Activated CD4-positive, CD25-positive, alpha-beta regulatory T cell treated with anti-CD3 and anti-CD28 coated beads, Interleukin-2, amount 50 U/mL, for 16 hours (primary cell): ENCODE data around the gene C2orf49.

Experiments used
- DNase-seq: peaks from one replicate; pipeline ENCODE4 v3.0.0-alpha.2; 2020; ENCODE audit warnings: low read depth, low spot score

The C2orf49 gene

DNA sequence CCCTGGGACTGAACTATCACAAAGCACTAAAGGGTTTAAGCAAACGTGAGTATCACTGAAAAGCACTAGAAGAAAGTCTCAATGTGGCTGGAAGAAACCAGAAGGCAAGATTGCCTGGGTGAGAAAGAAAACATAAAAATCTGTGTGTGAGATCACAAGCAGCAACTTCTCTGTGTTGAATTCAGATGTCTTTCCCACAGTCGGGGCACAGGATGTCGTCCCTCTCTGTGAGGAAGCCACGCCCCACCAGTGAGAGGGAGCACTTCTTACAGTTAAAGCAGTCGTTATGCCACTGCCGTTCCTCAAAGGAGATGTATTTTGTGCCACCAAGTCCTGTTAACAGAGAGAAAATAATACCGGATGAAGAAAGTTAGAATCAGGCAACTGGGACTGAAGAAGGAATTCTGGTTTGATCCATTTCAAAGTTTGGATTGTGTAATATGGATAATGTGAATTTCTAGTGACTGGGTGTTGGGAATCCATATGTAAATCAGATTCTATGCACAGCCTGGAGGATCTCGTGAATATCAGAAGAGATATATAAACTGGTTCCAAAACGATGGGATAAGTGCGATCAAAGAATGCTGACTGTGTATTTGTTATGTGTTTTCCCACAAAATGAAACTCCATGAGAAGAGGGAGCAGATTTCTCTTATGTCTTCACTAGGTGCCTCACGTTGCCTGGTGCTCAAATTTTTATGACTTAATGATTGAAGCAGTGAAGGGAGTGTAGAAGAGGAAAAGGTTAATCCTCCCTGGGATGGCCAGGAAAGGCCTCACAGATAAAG, 24.0 kb downstream of the C2orf49 start:
- no peak for DNase-seq

DNA sequence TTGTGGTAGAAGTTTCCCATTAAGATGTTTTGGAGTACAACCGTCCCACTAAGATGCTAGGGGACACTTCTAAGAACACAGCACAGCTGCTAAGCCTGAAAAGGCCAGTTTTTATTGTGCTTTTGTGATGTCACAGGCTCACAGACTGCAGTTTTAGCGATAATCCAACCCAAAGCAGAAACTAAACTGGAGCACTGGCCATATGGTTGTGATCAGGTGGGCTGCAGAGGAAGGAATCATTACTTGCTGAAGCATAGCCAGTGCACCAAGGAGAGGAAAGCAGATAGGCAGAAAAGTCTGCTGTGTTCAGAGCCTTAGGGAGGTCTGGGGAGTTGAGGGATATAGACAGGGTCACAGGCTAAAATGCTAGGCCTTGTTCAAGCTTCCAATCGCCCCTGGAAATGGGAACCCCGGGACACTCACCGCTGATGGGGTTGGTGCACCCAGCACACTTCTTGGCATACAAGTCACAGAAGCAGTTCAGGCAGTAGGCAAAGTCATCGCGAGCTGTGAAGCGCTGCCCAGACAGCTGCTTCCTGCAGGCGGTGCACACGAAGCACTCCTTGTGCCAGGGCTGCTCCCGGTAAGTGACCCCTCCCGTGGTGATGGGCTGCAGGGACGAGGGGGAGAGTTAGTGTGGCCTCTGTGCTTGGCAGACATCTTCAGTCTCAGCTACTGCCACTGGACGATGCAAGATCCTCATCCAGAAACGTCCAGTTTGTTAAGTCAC, 25.7 kb downstream of the C2orf49 start:
- no peak for DNase-seq

DNA sequence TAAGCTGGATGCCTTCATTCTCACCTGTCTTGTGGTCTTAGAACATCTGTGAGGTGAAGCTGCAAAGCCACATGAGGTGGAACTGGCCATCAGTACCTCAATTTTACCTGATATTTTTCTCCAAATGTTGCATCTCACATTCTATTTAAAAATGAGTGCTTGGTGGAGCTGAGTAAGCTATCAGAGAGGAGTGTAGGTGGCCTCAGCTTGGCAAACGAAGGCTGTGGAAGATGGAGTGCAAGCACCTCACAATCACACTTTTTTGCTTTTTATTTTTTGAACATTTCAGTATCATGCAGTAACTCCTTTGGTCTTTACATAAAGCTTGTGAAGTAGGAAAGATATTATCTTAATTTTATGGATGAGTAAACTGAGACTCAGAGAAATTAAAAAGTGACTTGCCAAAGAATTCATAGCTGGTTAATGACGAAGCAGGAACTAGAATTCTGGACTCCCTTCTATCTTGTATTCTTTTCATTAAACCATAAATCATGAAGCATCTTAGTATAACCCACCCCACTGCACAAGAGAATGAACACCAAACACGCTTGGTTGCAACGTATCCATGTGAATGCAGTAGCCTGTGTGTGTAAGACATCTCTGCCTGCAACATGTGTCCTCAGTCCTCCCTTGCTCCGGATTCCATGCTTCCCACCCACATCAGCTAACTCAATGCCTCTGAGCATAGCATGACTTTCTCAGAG, 27.2 kb downstream of the C2orf49 start:
- DNase-seq = no peak

DNA sequence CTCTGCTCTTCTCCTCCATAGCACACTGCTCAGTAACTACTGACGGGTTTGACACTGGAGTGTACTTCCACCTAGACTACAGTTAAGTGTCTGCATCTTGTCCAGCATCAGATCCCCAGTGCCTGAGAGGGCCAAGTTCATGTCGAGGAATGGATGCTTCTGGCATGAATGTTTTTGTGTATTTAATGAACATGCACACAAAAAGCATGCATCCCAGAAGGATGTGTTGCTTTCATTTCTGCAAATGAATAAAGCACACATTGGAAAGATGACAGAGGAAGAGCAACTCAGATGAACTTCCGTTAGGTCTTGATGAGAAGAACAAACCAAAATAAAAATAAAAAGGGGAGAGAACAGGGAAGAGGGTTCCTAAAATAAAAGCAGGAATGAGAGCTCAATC, 27.9 kb downstream of the C2orf49 start:
- DNase-seq = no peak

DNA sequence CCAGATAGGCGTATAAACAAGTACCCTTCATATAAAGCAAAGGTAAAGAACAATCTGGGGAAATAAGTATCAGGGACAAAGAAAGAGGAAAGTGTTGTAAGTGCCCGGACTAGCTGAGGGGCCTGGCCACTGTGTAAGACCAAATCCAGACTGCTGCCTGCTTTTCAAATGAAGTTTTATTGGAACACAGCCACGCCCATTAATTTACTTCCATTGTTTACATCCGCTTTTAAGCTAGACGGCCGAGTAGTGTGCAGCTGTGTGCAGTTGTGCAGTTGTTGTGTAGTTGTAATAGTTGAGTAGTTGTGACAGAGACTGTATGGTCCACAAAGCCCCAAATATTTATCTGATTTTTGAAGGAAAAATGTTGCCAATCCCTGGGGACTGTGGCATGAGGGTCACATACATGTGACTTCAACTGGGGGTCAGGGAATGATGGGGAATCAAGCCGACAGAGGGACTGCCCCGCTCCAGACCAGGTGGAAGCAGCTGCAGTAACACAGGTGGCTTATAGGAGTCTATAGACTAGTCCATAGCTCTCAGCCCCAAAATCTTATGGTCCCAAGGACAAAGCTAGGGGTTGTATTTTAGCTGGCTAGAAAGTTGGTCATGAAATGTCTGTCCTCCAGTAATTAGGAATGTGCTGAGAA, 31.5 kb downstream of the C2orf49 start:
- no peak for DNase-seq

DNA sequence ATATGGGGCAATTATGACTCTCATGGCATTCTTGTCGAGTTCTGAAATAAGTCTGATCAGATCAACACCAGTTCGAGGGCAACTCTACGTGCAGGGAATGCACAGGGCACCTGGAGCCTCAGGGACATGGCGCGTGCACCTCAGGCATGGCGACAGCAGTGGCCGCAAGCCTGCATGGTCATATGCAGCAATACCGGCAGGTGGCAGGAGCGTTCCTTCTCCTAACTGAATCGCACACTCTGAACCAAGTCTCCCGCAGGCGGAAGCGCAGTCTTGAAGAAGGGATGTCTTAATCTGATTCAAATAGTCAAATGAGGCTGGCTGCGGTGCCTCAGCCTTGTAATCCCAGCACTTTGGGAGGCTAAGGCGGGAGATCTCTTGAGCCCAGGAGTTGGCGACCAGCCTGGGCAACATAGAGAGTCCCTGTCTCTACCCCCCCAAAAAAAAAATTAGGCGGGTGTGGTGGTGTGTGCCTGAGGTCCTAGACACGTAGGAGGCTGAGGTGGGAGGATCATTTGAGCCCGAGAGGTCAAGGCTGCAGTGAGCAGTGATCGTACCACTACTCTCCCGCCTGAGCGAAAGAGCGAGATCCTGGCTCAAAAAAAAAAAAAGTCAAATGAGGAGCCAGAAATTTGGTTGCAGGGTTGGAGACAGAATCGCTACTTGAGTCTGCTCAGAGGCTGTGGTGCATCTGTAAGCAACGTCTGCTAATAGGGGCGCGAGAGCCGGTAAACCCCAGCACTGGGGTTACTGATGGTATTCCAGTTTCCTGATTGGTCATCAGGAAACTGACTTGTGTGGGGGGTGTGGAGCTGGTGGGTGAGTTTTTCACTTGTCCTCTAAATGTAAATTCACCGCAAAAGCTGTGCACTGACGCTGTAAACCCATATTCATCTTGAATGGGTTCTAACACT, 32.7 kb downstream of the C2orf49 start:
- peak; percentile 68 for DNase-seq

DNA sequence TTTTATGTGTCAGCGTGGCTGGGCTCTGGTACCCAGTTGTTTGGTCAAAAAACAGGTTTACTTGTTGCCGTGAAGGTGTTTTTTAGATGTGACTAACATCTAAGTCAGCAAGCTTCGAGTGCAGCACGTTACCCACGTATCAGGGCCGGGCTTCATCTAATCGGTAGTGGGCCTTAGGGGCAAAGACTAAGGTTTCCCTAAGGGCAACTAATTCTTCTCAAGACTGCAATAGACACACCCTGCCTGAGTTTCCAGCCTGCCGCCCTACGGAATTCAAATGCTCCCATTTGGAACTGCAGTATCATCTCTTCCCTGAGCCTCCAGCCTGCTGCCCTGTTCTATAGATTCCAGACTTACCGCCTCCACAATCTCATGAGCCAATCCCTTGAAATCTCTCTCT, 33.8 kb downstream of the C2orf49 start:
- DNase-seq = no peak

DNA sequence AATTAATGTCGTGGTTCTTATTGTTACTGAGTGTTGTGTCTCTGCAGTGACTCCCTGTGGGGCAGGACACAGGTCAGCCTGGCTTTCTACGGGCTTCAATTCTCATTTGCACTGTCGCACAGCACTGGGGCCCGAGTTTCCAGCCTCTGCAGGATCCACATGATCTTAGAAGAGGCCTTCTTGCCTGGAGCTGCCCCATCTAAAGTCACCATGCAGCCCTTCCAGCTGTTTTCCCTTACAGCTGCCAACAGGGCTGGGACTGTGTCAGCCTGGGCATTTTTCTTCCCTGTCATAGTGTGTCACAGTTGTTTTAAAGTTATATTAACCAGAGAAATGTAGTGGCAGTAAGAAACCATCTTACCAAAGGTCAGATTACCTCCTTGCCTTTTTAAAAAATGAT, 34.5 kb downstream of the C2orf49 start:
- DNase-seq = no peak

DNA sequence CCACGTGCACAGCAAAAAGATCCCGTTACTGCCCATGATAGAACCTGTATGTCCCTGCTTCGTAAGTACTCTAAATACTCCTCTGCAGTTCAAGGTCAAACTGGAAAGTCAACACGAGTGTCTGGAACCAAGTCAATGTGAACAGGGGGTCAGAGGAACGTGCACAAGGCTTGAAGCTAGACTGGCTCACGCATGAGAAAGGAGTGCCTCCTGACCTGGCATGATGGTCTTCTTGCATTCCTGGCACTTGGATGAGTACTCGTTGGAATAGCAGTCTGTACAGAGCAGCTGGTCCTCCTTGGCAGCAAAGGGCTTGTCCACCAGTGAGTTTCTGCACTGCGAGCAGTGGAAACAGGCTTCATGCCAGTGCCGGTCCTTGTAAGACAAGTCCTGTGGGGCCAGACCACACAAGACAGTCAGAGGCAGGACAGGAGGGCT, 36.0 kb downstream of the C2orf49 start:
- no peak for DNase-seq

DNA sequence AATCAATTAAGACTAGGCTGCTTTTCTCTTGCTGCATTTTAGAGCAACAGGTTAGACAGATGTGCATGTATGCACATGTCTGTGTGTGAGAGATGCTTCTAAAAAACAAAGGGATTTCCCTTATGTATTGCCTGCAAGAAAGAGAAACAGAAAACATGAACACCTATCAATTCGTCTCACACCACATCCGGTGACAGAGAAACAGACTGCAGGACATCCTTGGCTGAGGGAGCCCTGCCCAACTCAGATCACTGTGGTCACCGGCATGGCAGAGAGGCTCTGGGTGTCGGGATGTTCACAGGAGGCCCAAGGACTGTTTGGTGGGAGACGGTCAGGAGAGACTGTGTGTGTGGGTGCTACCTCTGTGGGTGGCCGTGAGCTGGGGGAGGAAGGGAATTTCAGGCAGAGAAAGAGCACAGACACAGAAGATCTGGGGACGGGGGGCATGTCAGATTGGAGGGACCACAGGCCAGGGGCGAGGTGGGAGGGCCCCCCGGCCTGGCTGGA, 36.6 kb downstream of the C2orf49 start:
- no peak for DNase-seq

DNA sequence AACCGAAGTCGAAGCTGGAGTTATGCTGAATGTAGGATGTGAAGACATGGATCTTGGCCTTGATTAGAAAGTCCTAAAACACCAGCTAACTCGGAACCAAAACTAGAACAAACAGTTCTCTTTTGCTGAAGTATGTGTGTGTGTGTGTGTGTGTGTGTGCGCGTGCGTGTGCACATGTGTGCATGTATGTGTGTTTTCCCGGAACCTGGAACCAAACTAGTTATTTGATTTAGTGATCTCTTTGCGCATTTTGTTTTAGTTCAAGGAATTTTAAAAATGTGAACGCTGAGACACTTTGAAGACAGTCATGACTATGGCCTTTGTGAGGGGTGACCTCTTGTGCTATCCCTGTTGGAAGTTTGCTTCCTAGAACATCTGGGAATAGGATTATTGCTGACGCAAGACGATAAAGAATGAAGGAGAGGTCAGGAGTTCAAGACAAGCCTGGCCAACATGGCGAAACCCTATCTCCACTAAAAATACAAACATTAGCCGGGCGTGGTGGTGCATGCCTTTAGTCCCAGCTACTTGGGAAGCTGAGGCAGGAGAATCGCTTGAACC, 37.7 kb downstream of the C2orf49 start:
- DNase-seq = no peak

DNA sequence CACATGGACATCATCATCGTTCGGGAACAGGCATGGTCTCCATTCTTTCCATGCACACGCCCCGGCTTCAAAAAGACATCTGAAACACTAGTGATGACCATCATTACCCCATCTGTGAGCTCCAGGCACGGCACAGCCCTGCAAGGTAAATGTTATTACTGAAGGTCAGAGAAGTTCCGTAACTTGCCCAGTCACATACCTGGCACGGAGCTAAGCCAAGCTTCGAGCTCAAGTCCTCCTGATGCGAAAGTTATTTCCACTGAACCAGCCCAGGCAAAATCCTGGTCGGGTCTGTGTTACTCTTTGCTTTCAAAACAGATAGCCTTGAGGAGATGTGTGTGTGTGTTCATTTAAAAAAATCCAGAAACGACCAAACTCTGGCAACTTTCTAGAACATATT, 38.7 kb downstream of the C2orf49 start:
- no peak for DNase-seq

DNA sequence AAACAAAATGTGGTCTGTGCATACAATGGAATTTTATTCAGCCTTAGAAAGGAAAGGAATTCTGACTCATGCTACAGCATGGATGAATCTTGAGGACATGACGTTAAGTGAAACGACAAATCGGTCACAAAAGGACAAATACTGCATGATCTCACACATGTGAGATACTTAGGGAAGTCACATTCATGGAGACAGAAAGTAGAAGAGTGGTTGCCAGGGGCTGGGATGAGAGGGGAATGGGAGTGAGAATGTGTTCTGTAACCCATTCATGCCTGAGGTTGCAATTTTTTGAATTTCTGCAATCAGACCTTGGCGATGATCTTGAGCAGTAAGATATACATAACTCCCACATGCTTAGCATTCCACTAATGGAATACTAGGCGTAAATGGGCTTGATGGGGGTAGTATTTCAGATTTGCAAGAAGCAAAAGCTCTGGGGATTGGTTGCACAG, 39.5 kb downstream of the C2orf49 start:
- no peak for DNase-seq

DNA sequence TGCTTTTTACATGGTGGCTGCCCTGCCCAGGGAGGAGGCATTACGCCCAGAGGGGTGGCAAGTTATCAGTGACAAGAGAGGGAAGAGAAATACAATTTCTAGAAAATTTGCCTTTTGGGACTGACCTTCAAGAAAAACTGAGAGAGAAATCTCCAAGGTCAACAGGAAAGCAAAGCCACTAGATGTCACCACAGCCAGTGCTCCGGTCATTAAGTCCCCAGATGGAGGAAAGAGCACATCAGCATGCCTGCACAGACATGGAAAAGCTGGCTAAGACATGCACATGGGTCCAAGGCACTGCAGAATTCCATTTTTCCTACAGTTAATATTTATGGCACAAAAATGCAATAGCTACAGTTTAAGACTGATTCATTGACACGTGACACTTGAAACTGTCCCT, 40.5 kb downstream of the C2orf49 start:
- no peak for DNase-seq

DNA sequence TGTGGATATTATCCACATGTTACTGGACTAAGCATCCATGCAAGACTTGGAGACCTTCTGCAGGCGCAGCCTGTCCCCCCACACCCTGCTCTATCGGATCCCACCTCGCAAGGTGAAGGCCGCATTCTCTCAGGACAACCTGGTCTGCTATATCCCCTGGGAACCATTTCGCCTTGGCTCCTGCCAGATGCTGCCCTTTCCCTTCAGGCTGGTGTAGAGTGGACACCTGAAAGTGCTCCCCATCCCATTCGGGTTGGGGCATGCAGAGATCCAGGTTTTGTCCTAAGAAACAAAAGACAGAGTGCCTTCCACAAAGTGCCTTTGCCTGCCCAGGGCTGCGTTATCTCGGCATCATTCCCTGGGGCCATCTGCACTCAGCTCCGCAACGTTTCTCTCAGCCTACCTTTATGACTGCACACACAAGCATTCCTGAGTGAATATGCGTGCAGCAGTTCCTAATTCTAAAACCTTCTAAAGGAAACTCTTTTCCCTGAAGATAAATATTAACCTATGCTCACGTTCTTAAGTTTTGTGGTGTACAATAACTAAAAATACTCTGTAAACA, 41.0 kb downstream of the C2orf49 start:
- no peak for DNase-seq

DNA sequence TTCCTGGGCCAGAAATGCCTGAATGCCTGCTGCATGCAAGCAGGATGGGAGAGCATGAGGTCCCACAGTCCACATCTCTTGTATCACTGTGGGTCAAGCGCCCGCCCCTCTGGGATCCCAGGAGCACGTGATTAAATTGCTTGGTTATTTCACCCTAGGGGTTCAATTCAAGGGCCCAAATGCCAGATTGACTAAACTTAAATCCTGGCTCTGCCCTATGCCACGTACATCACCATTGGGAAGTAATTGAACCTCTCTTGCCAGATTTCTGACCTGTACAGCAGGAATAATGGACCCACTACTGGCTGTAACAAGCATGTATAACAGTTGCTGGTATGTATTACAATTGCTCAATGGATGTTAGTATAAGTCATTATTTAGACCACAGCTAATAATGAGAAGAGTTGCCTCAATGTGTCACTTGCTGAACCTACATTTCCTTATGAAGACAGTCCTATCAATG, 41.6 kb downstream of the C2orf49 start:
- no peak for DNase-seq

DNA sequence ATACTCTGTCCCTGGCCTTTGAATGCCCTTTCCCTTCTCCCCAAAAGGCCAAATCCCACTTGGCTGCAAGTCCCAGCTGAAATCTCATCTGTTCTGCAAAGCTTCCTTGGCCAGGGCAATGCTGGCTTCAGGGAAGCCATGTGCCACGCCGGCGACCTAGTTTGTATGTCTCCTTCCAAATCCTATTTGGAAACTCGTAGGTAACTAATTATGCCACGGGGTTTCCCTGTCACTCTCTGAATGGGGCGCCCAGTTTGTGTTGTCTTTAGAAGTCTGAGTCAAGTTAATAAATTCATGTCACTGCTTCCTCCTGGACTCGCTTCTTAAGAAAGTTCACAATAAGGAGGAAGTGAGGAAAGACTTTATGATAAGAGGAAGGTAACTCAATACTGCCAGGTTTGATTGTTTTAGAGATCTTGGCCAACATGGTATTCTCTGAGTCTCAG, 42.4 kb downstream of the C2orf49 start:
- no peak for DNase-seq

DNA sequence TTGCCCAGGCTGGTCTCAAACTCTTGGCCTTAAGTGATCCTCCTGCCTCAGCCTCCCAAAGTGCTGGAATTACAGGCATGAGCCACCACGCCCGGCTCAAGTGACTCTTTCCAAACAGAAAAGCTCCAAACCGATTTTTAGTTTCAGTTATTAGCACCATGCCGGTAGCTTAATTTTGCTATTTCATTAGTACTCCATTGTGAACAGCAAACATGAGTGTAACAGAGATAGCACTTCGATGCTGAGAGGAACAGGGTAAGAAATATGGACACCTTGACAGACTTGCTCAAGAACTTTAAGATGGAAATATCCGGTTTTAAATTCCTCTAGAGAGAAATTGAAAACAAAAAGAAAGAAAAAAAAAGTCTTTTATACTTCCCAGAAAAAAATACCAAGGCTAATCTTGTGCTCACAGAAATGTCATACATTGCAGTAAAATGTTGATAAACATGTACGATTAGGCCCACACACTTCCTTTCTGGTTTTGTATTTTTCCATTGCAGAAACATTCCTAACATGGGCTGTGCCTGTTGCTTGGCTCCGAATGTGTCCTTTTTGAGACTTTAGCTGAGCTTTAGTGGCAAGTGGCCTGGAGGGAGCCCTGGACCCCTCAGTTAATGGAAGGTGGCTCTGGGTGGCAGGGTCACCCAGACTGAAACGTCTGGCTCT, 43.2 kb downstream of the C2orf49 start:
- DNase-seq = no peak

DNA sequence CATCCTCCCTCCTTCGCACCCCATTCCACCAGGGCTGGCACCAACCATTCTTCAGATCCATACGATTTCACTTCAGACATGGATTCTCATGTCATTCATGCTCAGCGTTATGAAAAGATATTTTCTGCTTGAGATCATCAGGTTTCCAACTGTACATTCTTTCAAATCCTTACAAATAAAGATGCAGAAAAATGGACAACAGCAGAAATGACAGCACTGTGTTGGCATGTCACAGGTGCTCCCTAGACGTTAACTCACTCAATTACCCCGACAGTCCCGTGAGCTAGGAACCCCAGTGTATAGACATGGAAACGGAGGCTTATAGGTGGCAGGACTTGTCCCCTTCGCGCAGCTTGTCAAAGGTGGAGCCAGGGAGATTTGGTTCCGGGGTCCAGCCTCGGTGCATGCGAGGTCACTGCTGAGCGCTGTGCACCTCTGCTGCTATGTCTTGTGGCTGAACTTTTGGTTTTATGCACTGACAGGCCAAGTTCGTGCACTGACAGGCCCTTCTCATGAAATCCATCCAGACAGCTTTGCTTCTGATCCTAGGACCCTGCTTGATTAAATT, 43.8 kb downstream of the C2orf49 start:
- DNase-seq = no peak
